Astrocyte (in vitro differentiated cells and primary cell): ENCODE measurements around the gene PDCD2L.

Experiments
- EZH2 ChIP-seq: IDR thresholded peaks from 2 replicates; pipeline ENCODE4 v1.6.1; 2012; ENCODE audit warnings: mild to moderate bottlenecking, low read length, inconsistent platforms; ENCODE audit not compliant: insufficient read depth
- TF ChIP-seq, protein P1 (sequence below): IDR thresholded peaks from 2 replicates; pipeline ENCODE4 v1.5.1; 2011; ENCODE audit warnings: low read depth, mild to moderate bottlenecking, inconsistent platforms, low read length, moderate library complexity; ENCODE audit not compliant: insufficient read depth

DNA sequence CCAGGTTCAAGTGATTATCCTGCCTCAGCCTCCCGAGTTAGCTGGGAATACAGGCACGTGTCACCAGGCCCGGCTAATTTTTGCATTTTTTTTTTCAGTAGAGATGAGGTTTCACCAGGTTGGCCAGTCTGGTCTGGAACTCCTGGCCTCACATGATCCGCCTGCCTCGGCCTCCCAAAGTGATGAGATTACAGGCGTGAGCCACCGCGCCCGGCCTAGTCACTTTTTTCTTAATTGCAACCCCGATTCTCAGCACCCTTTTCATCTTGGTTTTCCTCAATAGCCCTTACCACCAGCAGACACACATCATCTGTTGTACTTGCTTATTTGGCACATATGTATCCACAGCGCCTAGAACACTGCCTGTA is 39.8 kb upstream of the PDCD2L start:
- TF ChIP-seq, protein P1, sequence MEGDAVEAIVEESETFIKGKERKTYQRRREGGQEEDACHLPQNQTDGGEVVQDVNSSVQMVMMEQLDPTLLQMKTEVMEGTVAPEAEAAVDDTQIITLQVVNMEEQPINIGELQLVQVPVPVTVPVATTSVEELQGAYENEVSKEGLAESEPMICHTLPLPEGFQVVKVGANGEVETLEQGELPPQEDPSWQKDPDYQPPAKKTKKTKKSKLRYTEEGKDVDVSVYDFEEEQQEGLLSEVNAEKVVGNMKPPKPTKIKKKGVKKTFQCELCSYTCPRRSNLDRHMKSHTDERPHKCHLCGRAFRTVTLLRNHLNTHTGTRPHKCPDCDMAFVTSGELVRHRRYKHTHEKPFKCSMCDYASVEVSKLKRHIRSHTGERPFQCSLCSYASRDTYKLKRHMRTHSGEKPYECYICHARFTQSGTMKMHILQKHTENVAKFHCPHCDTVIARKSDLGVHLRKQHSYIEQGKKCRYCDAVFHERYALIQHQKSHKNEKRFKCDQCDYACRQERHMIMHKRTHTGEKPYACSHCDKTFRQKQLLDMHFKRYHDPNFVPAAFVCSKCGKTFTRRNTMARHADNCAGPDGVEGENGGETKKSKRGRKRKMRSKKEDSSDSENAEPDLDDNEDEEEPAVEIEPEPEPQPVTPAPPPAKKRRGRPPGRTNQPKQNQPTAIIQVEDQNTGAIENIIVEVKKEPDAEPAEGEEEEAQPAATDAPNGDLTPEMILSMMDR = no peak
- no peak for TF ChIP-seq EZH2
